GM18519 (cell line): ENCODE data around the gene MGLL.
"Not testable (repeated sequence)": the region's sequence is repeated elsewhere in the genome, so short reads cannot be mapped to it uniquely, and the experiment has no call there.

Experiments used
- ATAC-seq: cut with Tn5 transposase; IDR thresholded peaks from one replicate; pipeline ENCODE4 v1.9.1; 2021; ENCODE audit warnings: mild to moderate bottlenecking, moderate library complexity; ENCODE audit not compliant: unreplicated experiment, low FRiP score

The MGLL gene

GRCh38 chr3:127668906-127669305 lies 153.4 kb downstream of the MGLL start:
- no peak for ATAC-seq

- no peak for ATAC-seq
Measured at GRCh38 chr3:127667119-127667681, 155.1 kb downstream of the MGLL start.

- ATAC-seq, result no peak
Measured at GRCh38 chr3:127666676-127667075, 155.6 kb downstream of the MGLL start.

- ATAC-seq, result no peak
Measured at GRCh38 chr3:127665586-127665985, 156.7 kb downstream of the MGLL start.

GRCh38 chr3:127665165-127665564 lies 157.2 kb downstream of the MGLL start:
- ATAC-seq, result no peak

- ATAC-seq, result no peak
Measured at GRCh38 chr3:127663151-127663550, 159.2 kb downstream of the MGLL start.

GRCh38 chr3:127662001-127662469 lies 160.3 kb downstream of the MGLL start:
- no peak for ATAC-seq

- no peak for ATAC-seq
Measured at GRCh38 chr3:127661600-127661999, 160.7 kb downstream of the MGLL start.

- no peak for ATAC-seq
Measured at GRCh38 chr3:127660621-127661251, 161.6 kb downstream of the MGLL start.

GRCh38 chr3:127658234-127658633 lies 164.1 kb downstream of the MGLL start:
- no peak for ATAC-seq

GRCh38 chr3:127656906-127657305 lies 165.4 kb downstream of the MGLL start:
- no peak for ATAC-seq

- ATAC-seq, result no peak
Measured at GRCh38 chr3:127655641-127656040, 166.7 kb downstream of the MGLL start.

- ATAC-seq, result not testable (repeated sequence)
Measured at GRCh38 chr3:127654993-127655392, 167.3 kb downstream of the MGLL start.

GRCh38 chr3:127654374-127654773 lies 167.9 kb downstream of the MGLL start:
- no peak for ATAC-seq

- no peak for ATAC-seq
Measured at GRCh38 chr3:127652246-127652995, 169.9 kb downstream of the MGLL start.

- ATAC-seq, result no peak
Measured at GRCh38 chr3:127651516-127652172, 170.7 kb downstream of the MGLL start.

GRCh38 chr3:127650236-127650635 lies 172.1 kb downstream of the MGLL start:
- ATAC-seq, result no peak

GRCh38 chr3:127647845-127648204 lies 174.5 kb downstream of the MGLL start:
- ATAC-seq, result no peak

GRCh38 chr3:127647166-127647844 lies 175.0 kb downstream of the MGLL start:
- no peak for ATAC-seq

GRCh38 chr3:127646501-127647046 lies 175.7 kb downstream of the MGLL start:
- ATAC-seq, result no peak
